ENCODE data around the gene IGHMBP2.

IGHMBP2 gene

GRCh38 chr11:68950270-68950669, 46.6 kb downstream of the IGHMBP2 start:
- H3K27me3 ChIP-seq (ENCODE audit: control insufficient read depth, insufficient read depth, low read length, poor library complexity, severe bottlenecking): no peaks in the 10 kb centered on the region
- peak overlapping the region; percentile 22 for H3K27ac ChIP-seq (ENCODE audit: insufficient read depth, low read depth, low read length, poor library complexity, severe bottlenecking)
- peaks cover 11% of the 10 kb centered on the region for H3K4me1 ChIP-seq (ENCODE audit: control insufficient read depth, insufficient read depth, low read length)
- no peak overlapping the region for H3K4me3 ChIP-seq (ENCODE audit: insufficient read depth, low read depth, low read length)
- WGBS, 2 experiments: 32 to 47% methylated on average over 5 of the region's 5 CpGs
- no peaks in the 10 kb centered on the region for H3K36me3 ChIP-seq (ENCODE audit: control insufficient read depth, insufficient read depth, low read length)
- no peaks in the 10 kb centered on the region for H3K9me3 ChIP-seq (ENCODE audit: control insufficient read depth, low read length)

- no peak overlapping the region for H3K4me3 ChIP-seq (ENCODE audit: insufficient read depth, low read depth, low read length)
- H3K27ac ChIP-seq (ENCODE audit: insufficient read depth, low read depth, low read length, poor library complexity, severe bottlenecking): peak overlapping the region; percentile 22
- H3K27me3 ChIP-seq (ENCODE audit: control insufficient read depth, insufficient read depth, low read length, poor library complexity, severe bottlenecking): no peaks in the 10 kb centered on the region
Measured at GRCh38 chr11:68950762-68951161, 47.1 kb downstream of the IGHMBP2 start.

DNA sequence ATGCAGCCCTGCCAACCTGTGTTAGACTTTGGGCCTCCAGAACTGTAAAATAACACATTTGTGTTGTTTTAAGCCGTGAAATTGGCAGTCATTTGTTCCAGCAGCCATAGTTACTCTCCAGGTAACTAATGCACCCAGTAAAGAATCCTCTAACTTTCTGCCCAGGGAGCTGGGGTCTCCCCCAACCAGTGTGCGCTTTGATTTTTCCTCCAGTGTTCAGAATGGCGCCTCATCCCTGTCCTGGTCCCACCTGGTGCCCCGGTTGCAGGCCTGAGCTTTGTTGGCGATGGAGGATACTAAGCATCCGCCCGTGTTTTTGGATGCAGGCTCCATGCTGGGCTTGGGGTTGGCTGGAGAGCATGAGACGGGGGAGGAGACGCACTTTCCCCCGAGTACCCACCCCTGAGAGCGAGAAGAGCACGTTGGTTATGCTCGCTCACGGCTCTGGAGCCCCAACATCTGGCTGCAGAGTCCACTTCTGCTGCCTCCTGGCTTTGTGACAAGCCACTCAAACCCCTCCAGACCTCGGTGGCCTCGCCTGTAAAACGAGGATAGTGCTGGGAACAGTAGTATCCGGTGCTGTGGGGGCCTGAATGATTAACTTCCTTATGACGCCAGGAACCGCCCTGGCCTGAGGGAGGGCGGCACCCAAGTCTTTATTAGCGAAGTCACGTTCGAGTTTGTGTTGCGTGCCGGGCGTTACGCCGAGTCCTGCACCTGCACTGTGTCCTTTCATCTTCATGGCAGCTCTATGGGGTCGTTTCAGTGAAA, 51.3 kb downstream of the IGHMBP2 start:
- 73 to 74% methylated on average over 30 of the region's 30 CpGs for WGBS, 2 experiments

More at GRCh38 chr11:68950762-68951161, 47.1 kb downstream of the IGHMBP2 start:
- WGBS, 2 experiments: 10 to 12% methylated on average over 9 of the region's 9 CpGs
- H3K9me3 ChIP-seq (ENCODE audit: control insufficient read depth, low read length): no peaks in the 10 kb centered on the region
- peaks cover 11% of the 10 kb centered on the region for H3K4me1 ChIP-seq (ENCODE audit: control insufficient read depth, insufficient read depth, low read length)
- no peaks in the 10 kb centered on the region for H3K36me3 ChIP-seq (ENCODE audit: control insufficient read depth, insufficient read depth, low read length)

GRCh38 chr11:68955607-68955958, 51.9 kb downstream of the IGHMBP2 start:
- Histone ChIP-seq H3K36me3 (ENCODE audit: control insufficient read depth, insufficient read depth, low read length) (no peaks in the 10 kb centered on the region), H3K9me3 (ENCODE audit: control insufficient read depth, low read length) (no peaks in the 10 kb centered on the region), H3K4me1 (ENCODE audit: control insufficient read depth, insufficient read depth, low read length) (peaks cover 5% of the 10 kb centered on the region), H3K27ac (ENCODE audit: insufficient read depth, low read depth, low read length, poor library complexity, severe bottlenecking) (no peak overlapping the region), H3K27me3 (ENCODE audit: control insufficient read depth, insufficient read depth, low read length, poor library complexity, severe bottlenecking) (no peaks in the 10 kb centered on the region), H3K4me3 (ENCODE audit: insufficient read depth, low read depth, low read length) (no peak overlapping the region)
- 74 to 78% methylated on average over 4 of the region's 5 CpGs for WGBS, 2 experiments

More for the DNA sequence above, 51.3 kb downstream of the IGHMBP2 start:
- Histone ChIP-seq H3K4me3 (ENCODE audit: insufficient read depth, low read depth, low read length) (no peak overlapping the region), H3K36me3 (ENCODE audit: control insufficient read depth, insufficient read depth, low read length) (no peaks in the 10 kb centered on the region), H3K9me3 (ENCODE audit: control insufficient read depth, low read length) (no peaks in the 10 kb centered on the region), H3K27me3 (ENCODE audit: control insufficient read depth, insufficient read depth, low read length, poor library complexity, severe bottlenecking) (no peaks in the 10 kb centered on the region), H3K4me1 (ENCODE audit: control insufficient read depth, insufficient read depth, low read length) (peaks cover 7% of the 10 kb centered on the region), H3K27ac (ENCODE audit: insufficient read depth, low read depth, low read length, poor library complexity, severe bottlenecking) (no peak overlapping the region)

- Histone ChIP-seq H3K27ac (ENCODE audit: insufficient read depth, low read depth, low read length, poor library complexity, severe bottlenecking) (no peak overlapping the region), H3K9me3 (ENCODE audit: control insufficient read depth, low read length) (no peaks in the 10 kb centered on the region), H3K4me3 (ENCODE audit: insufficient read depth, low read depth, low read length) (no peak overlapping the region), H3K4me1 (ENCODE audit: control insufficient read depth, insufficient read depth, low read length) (no peaks in the 10 kb centered on the region), H3K36me3 (ENCODE audit: control insufficient read depth, insufficient read depth, low read length) (no peaks in the 10 kb centered on the region), H3K27me3 (ENCODE audit: control insufficient read depth, insufficient read depth, low read length, poor library complexity, severe bottlenecking) (no peaks in the 10 kb centered on the region)
- 30 to 34% methylated on average over 11 to 12 of the region's 12 CpGs for WGBS, 2 experiments
Measured at GRCh38 chr11:68956142-68956541, 52.5 kb downstream of the IGHMBP2 start.

DNA sequence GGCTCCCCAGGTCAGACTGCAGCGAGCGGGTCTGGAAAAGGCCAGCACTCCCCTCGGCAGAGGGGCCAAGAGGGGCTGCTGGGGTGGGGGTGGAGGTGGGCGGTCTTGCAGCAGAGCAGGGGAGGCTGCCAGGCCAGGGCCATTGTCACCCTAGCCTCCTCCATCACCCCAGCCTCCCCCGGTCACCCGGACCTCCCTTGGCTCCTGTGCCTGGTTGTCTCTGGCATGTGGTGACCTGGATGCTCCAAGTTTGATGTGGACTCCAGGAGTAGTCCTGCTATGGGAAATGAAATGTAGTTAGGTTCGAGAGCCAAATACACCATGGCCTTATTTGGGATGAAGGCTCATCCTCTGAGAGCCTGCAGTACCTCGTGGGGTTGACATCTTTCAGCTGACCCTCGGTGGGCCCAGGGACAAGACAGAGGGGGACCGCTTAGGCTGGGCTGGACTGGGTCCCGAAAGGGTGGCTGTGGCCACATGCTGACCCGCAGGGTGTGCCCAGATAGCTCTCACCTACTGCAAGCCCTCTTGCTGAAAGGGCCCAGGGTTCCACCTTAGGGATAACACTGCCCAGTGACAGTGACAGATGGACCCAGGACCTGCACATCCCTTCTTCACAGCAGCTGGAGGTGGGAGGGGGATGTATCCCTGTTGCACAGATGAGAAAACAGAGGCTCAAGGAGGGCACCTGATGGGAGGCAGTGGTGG, 53.0 kb downstream of the IGHMBP2 start:
- Histone ChIP-seq H3K4me3 (ENCODE audit: insufficient read depth, low read depth, low read length) (no peak overlapping the region), H3K36me3 (ENCODE audit: control insufficient read depth, insufficient read depth, low read length) (no peaks in the 10 kb centered on the region), H3K27ac (ENCODE audit: insufficient read depth, low read depth, low read length, poor library complexity, severe bottlenecking) (no peak overlapping the region), H3K27me3 (ENCODE audit: control insufficient read depth, insufficient read depth, low read length, poor library complexity, severe bottlenecking) (no peaks in the 10 kb centered on the region), H3K4me1 (ENCODE audit: control insufficient read depth, insufficient read depth, low read length) (no peaks in the 10 kb centered on the region), H3K9me3 (ENCODE audit: control insufficient read depth, low read length) (no peaks in the 10 kb centered on the region)
- WGBS, 2 experiments: 84 to 87% methylated on average over 12 of the region's 12 CpGs

GRCh38 chr11:68958211-68958610, 54.5 kb downstream of the IGHMBP2 start:
- Histone ChIP-seq H3K27me3 (ENCODE audit: control insufficient read depth, insufficient read depth, low read length, poor library complexity, severe bottlenecking) (no peaks in the 10 kb centered on the region), H3K9me3 (ENCODE audit: control insufficient read depth, low read length) (no peaks in the 10 kb centered on the region), H3K36me3 (ENCODE audit: control insufficient read depth, insufficient read depth, low read length) (no peaks in the 10 kb centered on the region), H3K4me1 (ENCODE audit: control insufficient read depth, insufficient read depth, low read length) (no peaks in the 10 kb centered on the region), H3K4me3 (ENCODE audit: insufficient read depth, low read depth, low read length) (no peak overlapping the region), H3K27ac (ENCODE audit: insufficient read depth, low read depth, low read length, poor library complexity, severe bottlenecking) (no peak overlapping the region)
- WGBS, 2 experiments: 93% methylated on average over 9 of the region's 9 CpGs

DNA sequence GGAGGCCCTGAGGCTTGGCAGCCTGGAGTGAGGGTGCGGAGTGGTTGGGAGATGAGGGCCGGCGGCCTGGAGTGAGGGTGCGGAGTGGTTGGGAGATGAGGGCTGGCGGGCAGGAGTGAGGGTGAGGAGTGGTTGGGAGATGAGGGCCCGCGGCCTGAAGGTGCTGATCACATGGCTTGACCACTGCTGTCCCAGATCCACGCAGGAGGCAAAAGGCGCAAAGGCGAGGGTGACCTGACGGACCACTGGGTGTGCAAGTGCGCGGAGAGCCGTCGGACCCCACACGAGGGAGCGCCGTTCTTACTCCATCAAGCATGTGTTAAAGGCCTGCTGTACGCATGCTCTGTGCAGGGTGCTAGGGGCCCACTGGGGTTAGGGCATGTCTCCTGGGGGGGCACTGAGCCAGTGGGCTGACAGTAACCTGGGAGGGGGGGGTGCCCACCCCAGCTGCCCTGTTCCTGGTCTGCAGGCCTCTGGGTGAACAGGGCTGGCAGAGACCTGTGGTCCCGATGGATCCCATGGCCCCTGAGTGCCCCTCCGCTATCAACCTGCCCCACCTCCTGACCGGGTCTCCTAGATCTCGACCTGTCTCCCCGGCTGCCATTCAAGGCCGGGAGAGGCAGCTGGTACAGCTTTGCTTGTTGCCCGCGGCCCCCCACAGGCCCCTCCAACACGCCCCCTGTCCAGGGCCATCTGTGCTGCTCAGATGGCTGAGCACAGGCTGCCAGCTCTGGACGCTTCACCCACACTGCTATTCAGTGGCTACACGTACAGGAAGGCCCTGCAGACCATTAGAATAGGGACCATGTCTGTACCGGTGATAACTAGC, 56.0 kb downstream of the IGHMBP2 start:
- Histone ChIP-seq H3K36me3 (ENCODE audit: control insufficient read depth, insufficient read depth, low read length) (no peaks in the 10 kb centered on the region), H3K9me3 (ENCODE audit: control insufficient read depth, low read length) (no peaks in the 10 kb centered on the region), H3K27me3 (ENCODE audit: control insufficient read depth, insufficient read depth, low read length, poor library complexity, severe bottlenecking) (no peaks in the 10 kb centered on the region), H3K27ac (ENCODE audit: insufficient read depth, low read depth, low read length, poor library complexity, severe bottlenecking) (no peak overlapping the region), H3K4me3 (ENCODE audit: insufficient read depth, low read depth, low read length) (no peak overlapping the region), H3K4me1 (ENCODE audit: control insufficient read depth, insufficient read depth, low read length) (no peaks in the 10 kb centered on the region)
- 94 to 95% methylated on average over 31 of the region's 31 CpGs for WGBS, 2 experiments

GRCh38 chr11:68960294-68961071, 56.8 kb downstream of the IGHMBP2 start:
- no peak overlapping the region for H3K27ac ChIP-seq (ENCODE audit: insufficient read depth, low read depth, low read length, poor library complexity, severe bottlenecking)
- WGBS, 2 experiments: 92 to 94% methylated on average over 25 of the region's 25 CpGs
- no peaks in the 10 kb centered on the region for H3K27me3 ChIP-seq (ENCODE audit: control insufficient read depth, insufficient read depth, low read length, poor library complexity, severe bottlenecking)

More at GRCh38 chr11:68960294-68961071, 56.8 kb downstream of the IGHMBP2 start:
- Histone ChIP-seq H3K36me3 (ENCODE audit: control insufficient read depth, insufficient read depth, low read length) (no peaks in the 10 kb centered on the region), H3K9me3 (ENCODE audit: control insufficient read depth, low read length) (no peaks in the 10 kb centered on the region), H3K4me3 (ENCODE audit: insufficient read depth, low read depth, low read length) (no peak overlapping the region), H3K4me1 (ENCODE audit: control insufficient read depth, insufficient read depth, low read length) (no peaks in the 10 kb centered on the region)
